ENCODE measurements around the gene SLC25A30. TPM values are rescaled to one million over a fixed set of nuclear protein-coding genes. Genes with fewer than 3 reads are reported as not detected.
A peak's percentile ranks its signal among the peaks of the same experiment; 100 is the strongest.

Gene SLC25A30
- 100 to 1,000 TPM in 6 of 9 donors, 10 to 100 TPM in 3; 56.9 to 208 (median 128) TPM for total RNA-seq
- 10 to 100 TPM; 27.9 to 51.6 TPM for polyA plus RNA-seq
- long read RNA-seq, donor 1, transcript SLC25A30-204 (10 exons, 3,670 nt), result major isoform, 34 of 71 reads
- long read RNA-seq, donor 1, partial matches to known transcripts, result 12 of 71 reads
- long read RNA-seq, donor 1, other reads (novel, unspliced or antisense), result 25 of 71 reads
- long read RNA-seq, donor 2, transcript SLC25A30-204 (10 exons, 3,670 nt), result major isoform, 58 of 111 reads
- long read RNA-seq, donor 2, partial matches to known transcripts, result 13 of 111 reads
- long read RNA-seq, donor 2, other reads (novel, unspliced or antisense), result 39 of 111 reads
- long read RNA-seq, donor 3, transcript SLC25A30-204 (10 exons, 3,670 nt), result major isoform, 34 of 57 reads
- long read RNA-seq, donor 3, partial matches to known transcripts, result 7 of 57 reads
- long read RNA-seq, donor 3, other reads (novel, unspliced or antisense), result 16 of 57 reads

- H3K9me3 ChIP-seq, result no peaks in the 10 kb centered on the region
- H3K27ac ChIP-seq, result peak within 1 kb of the TSS; percentile 72 to 96 (median 92)
- 0% methylated on average over 37 to 64 of the region's 64 CpGs for WGBS, 4 donors
- no peaks in the 10 kb centered on the region for H3K36me3 ChIP-seq
- DNase-seq (peak; percentile 95 to 98 (median 97)), ATAC-seq (peak; percentile 98)
- peak in 1 of 2 donors; percentile 89 for TF ChIP-seq POLR2A (IDR thresholded peaks at IDR 0.05)
- TF ChIP-seq, protein P1, sequence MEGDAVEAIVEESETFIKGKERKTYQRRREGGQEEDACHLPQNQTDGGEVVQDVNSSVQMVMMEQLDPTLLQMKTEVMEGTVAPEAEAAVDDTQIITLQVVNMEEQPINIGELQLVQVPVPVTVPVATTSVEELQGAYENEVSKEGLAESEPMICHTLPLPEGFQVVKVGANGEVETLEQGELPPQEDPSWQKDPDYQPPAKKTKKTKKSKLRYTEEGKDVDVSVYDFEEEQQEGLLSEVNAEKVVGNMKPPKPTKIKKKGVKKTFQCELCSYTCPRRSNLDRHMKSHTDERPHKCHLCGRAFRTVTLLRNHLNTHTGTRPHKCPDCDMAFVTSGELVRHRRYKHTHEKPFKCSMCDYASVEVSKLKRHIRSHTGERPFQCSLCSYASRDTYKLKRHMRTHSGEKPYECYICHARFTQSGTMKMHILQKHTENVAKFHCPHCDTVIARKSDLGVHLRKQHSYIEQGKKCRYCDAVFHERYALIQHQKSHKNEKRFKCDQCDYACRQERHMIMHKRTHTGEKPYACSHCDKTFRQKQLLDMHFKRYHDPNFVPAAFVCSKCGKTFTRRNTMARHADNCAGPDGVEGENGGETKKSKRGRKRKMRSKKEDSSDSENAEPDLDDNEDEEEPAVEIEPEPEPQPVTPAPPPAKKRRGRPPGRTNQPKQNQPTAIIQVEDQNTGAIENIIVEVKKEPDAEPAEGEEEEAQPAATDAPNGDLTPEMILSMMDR (IDR thresholded peaks at IDR 0.05), result no peak
- H3K27me3 ChIP-seq, result no peaks in the 10 kb centered on the region
- peaks cover 3 to 40% (median 25%) of the 10 kb centered on the region in 12 donors for H3K4me1 ChIP-seq
- intact Hi-C loops (cut with DNase I), result loop anchor here in 5 of 10 donors (2.0 to 5.0 kb wide), 2 partner anchors 44 to 47 kb away; partner anchors contain the start of gene COG3 (in 5 of the 5)
- peak within 1 kb of the TSS; percentile 55 to 95 (median 82) for H3K4me3 ChIP-seq
Measured at GRCh38 chr13:45417790-45418534, at the start of gene SLC25A30. Gene SLC25A30 (minus strand): TSS chr13:45418373. CDS start chr13:45411425, 6,948 bp downstream.

DNA sequence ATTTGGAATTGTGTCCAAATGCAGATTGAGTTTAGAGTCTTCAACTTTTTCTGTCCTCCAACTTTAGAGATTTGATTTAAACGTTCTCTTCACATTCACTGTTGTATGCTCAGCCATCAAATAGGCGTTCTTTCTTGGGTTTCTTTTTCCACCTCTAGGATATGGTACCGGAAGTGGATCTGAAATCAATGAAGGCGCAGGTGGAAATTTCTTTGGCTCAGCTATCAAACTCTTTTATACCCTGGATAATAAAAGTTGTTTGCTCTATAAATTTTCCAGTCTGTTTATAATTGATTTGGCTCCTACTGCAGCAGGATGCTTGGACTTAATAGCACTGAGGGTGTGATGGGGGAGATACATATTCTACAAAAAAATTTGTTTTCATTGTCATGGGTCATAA lies 48.2 kb upstream of the SLC25A30 start:
- H3K27ac ChIP-seq, result peak overlapping the region in 2 of 12 donors; percentile 92 to 94

GRCh38 chr13:45464687-45465453 lies 46.7 kb upstream of the SLC25A30 start, which contains the start of gene COG3:
Gene COG3 (plus strand): TSS chr13:45464939. CDS start chr13:45465037, 98 bp downstream.
- H3K27ac ChIP-seq, result peak within 1 kb of the TSS; percentile 81 to 95 (median 94)
- H3K9me3 ChIP-seq, result no peaks in the 10 kb centered on the region
- peak in 1 of 2 donors; percentile 57 for TF ChIP-seq POLR2A (IDR thresholded peaks at IDR 0.05)
- TF ChIP-seq, protein P1 (IDR thresholded peaks at IDR 0.05), result peak in 5 of 12 donors; percentile 19 to 54 (median 44)
- H3K27me3 ChIP-seq, result no peaks in the 10 kb centered on the region
- DNase-seq (peak; percentile 94 to 96 (median 96)), ATAC-seq (peak; percentile 98 to 99 (median 99))
- H3K4me3 ChIP-seq, result peak within 1 kb of the TSS; percentile 76 to 94 (median 87)
- H3K36me3 ChIP-seq, result peaks cover 0 to 9% (median 0%) of the 10 kb centered on the region in 9 donors
- H3K4me1 ChIP-seq, result peaks cover 0 to 53% (median 34%) of the 10 kb centered on the region in 12 donors
- intact Hi-C loops (cut with DNase I), result loop anchor here in 7 of 10 donors (2.0 to 10.0 kb wide), 5 partner anchors 48 to 93 kb away; partner anchors contain the start of gene SLC25A30 (in 4 of the 7)
- 0 to 1% (median 0%) methylated on average over 35 to 63 of the region's 63 CpGs for WGBS, 4 donors

More for the DNA sequence above, 48.2 kb upstream of the SLC25A30 start:
- H3K27me3 ChIP-seq, result no peaks in the 10 kb centered on the region
- TF ChIP-seq, protein P1 (IDR thresholded peaks at IDR 0.05), result no peak
- TF ChIP-seq POLR2A (IDR thresholded peaks at IDR 0.05), result no peak
- intact Hi-C loops (cut with DNase I), result loop anchor here in 3 of 10 donors (5.0 to 10.0 kb wide), 2 partner anchors 92 to 94 kb away; no protein-coding TSS in a partner anchor
- 74 to 80% (median 77%) methylated on average over 4 of the region's 4 CpGs for WGBS, 4 donors
- no peaks in the 10 kb centered on the region for H3K9me3 ChIP-seq
- DNase-seq (no peak), ATAC-seq (no peak)
- H3K4me3 ChIP-seq, result peak overlapping the region in 9 of 12 donors; percentile 76 to 94 (median 86)
- peaks cover 0 to 63% (median 41%) of the 10 kb centered on the region in 12 donors for H3K4me1 ChIP-seq
- H3K36me3 ChIP-seq, result peaks cover 0 to 9% (median 0%) of the 10 kb centered on the region in 9 donors

Data from heart left ventricle (tissue), 16 donors.